T-helper 1 cell treated with Interleukin-12 subunit alpha and Interleukin-12 subunit beta and Interleukin-4 antibody, amounts not matched to agents 30 ng/mL and 1 ng/mL, for 36 hours (primary cell): ENCODE results near the gene HAUS8. TPM values are rescaled to one million over a fixed set of nuclear protein-coding genes. Genes with fewer than 3 reads are reported as not detected.

Experiments
- intact Hi-C: fragments of 100-400 bp; cut with micrococcal nuclease; formaldehyde crosslinking; loops from one replicate; pipeline ENCODE4 v1.15.1; 2024
- total RNA-seq: library from RNA; stranded (reverse); gene quantifications from 2 replicates; pipeline ENCODE4 v1.2.3, GENCODE V29; 2022

HAUS8 gene
- total RNA-seq, 1 donor from 2014 or later = 22.8 TPM

DNA sequence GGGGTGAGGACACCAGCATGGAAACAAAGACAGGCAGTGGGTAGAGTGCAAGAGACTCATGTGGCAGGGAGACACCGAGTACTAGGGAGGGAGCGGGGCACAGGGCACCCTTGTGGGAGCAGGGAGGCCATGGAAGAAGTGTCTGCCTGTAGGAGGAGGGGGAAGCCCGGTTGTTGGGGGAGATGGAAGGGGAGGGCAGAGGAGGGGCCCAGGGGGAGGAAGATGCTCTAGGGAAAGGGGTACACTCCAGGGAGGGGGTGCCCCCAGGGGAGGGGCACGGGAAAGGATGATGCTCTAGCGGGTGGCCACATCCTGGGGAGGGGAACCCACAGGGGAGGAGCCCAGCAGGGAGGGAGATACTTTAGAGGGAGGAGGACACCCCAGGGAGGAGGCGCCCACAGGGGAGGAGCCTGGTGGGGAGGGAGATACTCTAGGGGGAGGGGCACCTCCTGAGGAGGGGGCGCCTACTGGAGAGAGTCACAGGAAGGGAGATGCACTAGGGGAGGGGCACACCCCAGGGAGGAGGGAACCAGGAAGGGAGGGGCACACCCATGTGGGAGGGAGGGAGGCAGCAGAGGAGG, 73.6 kb downstream of the HAUS8 start:
- intact Hi-C loops = loop anchor here (1.0 to 5.0 kb wide), 6 partner anchors 104 to 1171 kb away; partner anchors contain the start of genes BABAM1, EPS15L1, IFI30 and OCEL1

Other genes starting within 250 kb of the HAUS8 start
- gene SIN3B, start 246.1 kb downstream of the HAUS8 start, total RNA-seq = 41.0 and 43.6 TPM in 2 replicates
- gene F2RL3, start 186.5 kb downstream of the HAUS8 start, total RNA-seq = 0.12 and 0.17 TPM in 2 replicates
- 0.22 and 0.44 TPM in 2 replicates for gene CPAMD8, start 48.6 kb downstream of the HAUS8 start, total RNA-seq
- gene MYO9B, start 325 bp upstream of the HAUS8 start, total RNA-seq = 220 and 224 TPM in 2 replicates
- 27.8 and 31.3 TPM in 2 replicates for gene USE1, start 139.9 kb upstream of the HAUS8 start, total RNA-seq
- gene OCEL1, start 150.8 kb upstream of the HAUS8 start, total RNA-seq = 15.7 and 21.3 TPM in 2 replicates
- gene NR2F6, start 170.5 kb upstream of the HAUS8 start, total RNA-seq = 6.4 and 6.5 TPM in 2 replicates
- gene USHBP1, start 189.3 kb upstream of the HAUS8 start, total RNA-seq = 0.22 and 0.80 TPM in 2 replicates
- 107 and 113 TPM in 2 replicates for gene BABAM1, start 192.0 kb upstream of the HAUS8 start, total RNA-seq
- 3.7 and 4.5 TPM in 2 replicates for gene ANKLE1, start 206.4 kb upstream of the HAUS8 start, total RNA-seq
- 12.0 and 12.7 TPM in 2 replicates for gene ABHD8, start 228.0 kb upstream of the HAUS8 start, total RNA-seq
- 81.3 and 84.7 TPM in 2 replicates for gene MRPL34, start 230.4 kb upstream of the HAUS8 start, total RNA-seq
- gene DDA1, start 234.1 kb upstream of the HAUS8 start, total RNA-seq = 44.5 and 45.8 TPM in 2 replicates